ENCODE measurements around the gene SLC1A4. TPM values are rescaled to one million over a fixed set of nuclear protein-coding genes. Genes with fewer than 3 reads are reported as not detected.
"Not testable (repeated sequence)": the region's sequence is repeated elsewhere in the genome, so short reads cannot be mapped to it uniquely, and the experiment has no call there.

SLC1A4 gene
- polyA plus RNA-seq, 4 donors: 5.6 to 10.4 (median 9.6) TPM

- no peak for DNase-seq (ENCODE audit: low read depth in 4 of 4, low spot score in 3 of 4)
Observed at GRCh38 chr2:64989982-64990614, 899 bp downstream of the SLC1A4 start.

- DNase-seq (ENCODE audit: low read depth in 4 of 4, low spot score in 3 of 4): no peak
Observed at GRCh38 chr2:64990876-64991275, 1.7 kb downstream of the SLC1A4 start.

- DNase-seq (ENCODE audit: low read depth in 4 of 4, low spot score in 3 of 4): no peak
Observed at GRCh38 chr2:64992218-64992617, 3.0 kb downstream of the SLC1A4 start.

- DNase-seq (ENCODE audit: low read depth in 4 of 4, low spot score in 3 of 4): no peak
Observed at GRCh38 chr2:64992990-64993389, 3.8 kb downstream of the SLC1A4 start.

GRCh38 chr2:64995041-64995440 lies 5.8 kb downstream of the SLC1A4 start:
- no peak for DNase-seq (ENCODE audit: low read depth in 4 of 4, low spot score in 3 of 4)

GRCh38 chr2:64996871-64997307 lies 7.7 kb downstream of the SLC1A4 start:
- no peak for DNase-seq (ENCODE audit: low read depth in 4 of 4, low spot score in 3 of 4)

- no peak for DNase-seq (ENCODE audit: low read depth in 4 of 4, low spot score in 3 of 4)
Observed at GRCh38 chr2:64998658-64999061, 9.5 kb downstream of the SLC1A4 start.

GRCh38 chr2:64999754-65000153 lies 10.6 kb downstream of the SLC1A4 start:
- DNase-seq (ENCODE audit: low read depth in 4 of 4, low spot score in 3 of 4): no peak

GRCh38 chr2:65000644-65001043 lies 11.4 kb downstream of the SLC1A4 start:
- no peak for DNase-seq (ENCODE audit: low read depth in 4 of 4, low spot score in 3 of 4)

- DNase-seq (ENCODE audit: low read depth in 4 of 4, low spot score in 3 of 4): no peak
Observed at GRCh38 chr2:65003037-65003436, 13.8 kb downstream of the SLC1A4 start.

GRCh38 chr2:65004232-65004631 lies 15.0 kb downstream of the SLC1A4 start:
- DNase-seq (ENCODE audit: low read depth in 4 of 4, low spot score in 3 of 4): not testable (repeated sequence)

- DNase-seq (ENCODE audit: low read depth in 4 of 4, low spot score in 3 of 4): no peak
Observed at GRCh38 chr2:65013776-65014175, 24.6 kb downstream of the SLC1A4 start.

GRCh38 chr2:65015731-65016130 lies 26.5 kb downstream of the SLC1A4 start:
- DNase-seq (ENCODE audit: low read depth in 4 of 4, low spot score in 3 of 4): no peak

GRCh38 chr2:65016789-65017188 lies 27.6 kb downstream of the SLC1A4 start:
- DNase-seq (ENCODE audit: low read depth in 4 of 4, low spot score in 3 of 4): no peak

- no peak for DNase-seq (ENCODE audit: low read depth in 4 of 4, low spot score in 3 of 4)
Observed at GRCh38 chr2:65017335-65017734, 28.1 kb downstream of the SLC1A4 start.

GRCh38 chr2:65018141-65018582 lies 29.0 kb downstream of the SLC1A4 start:
- DNase-seq (ENCODE audit: low read depth in 4 of 4, low spot score in 3 of 4): no peak

- DNase-seq (ENCODE audit: low read depth in 4 of 4, low spot score in 3 of 4): no peak
Observed at GRCh38 chr2:65019010-65019409, 29.8 kb downstream of the SLC1A4 start.

- DNase-seq (ENCODE audit: low read depth in 4 of 4, low spot score in 3 of 4): no peak
Observed at GRCh38 chr2:65019675-65020195, 30.5 kb downstream of the SLC1A4 start.

GRCh38 chr2:65020251-65020650 lies 31.1 kb downstream of the SLC1A4 start:
- not testable (repeated sequence) for DNase-seq (ENCODE audit: low read depth in 4 of 4, low spot score in 3 of 4)

- no peak for DNase-seq (ENCODE audit: low read depth in 4 of 4, low spot score in 3 of 4)
Observed at GRCh38 chr2:65020943-65021528, 31.8 kb downstream of the SLC1A4 start.

GRCh38 chr2:65021709-65022108 lies 32.5 kb downstream of the SLC1A4 start:
- DNase-seq (ENCODE audit: low read depth in 4 of 4, low spot score in 3 of 4): no peak

GRCh38 chr2:65022189-65022588 lies 33.0 kb downstream of the SLC1A4 start:
- no peak for DNase-seq (ENCODE audit: low read depth in 4 of 4, low spot score in 3 of 4)

Data from left renal pelvis (tissue), 4 donors.